Activated CD8-positive, alpha-beta T cell treated with anti-CD3 and anti-CD28 coated beads for 36 hours (primary cell): ENCODE results near the gene MT3. TPM values are rescaled to one million over a fixed set of nuclear protein-coding genes. Genes with fewer than 3 reads are reported as not detected.

Experiments used
- ATAC-seq: fragments of 200-7000 bp; cut with Tn5 transposase; one replicate; pipeline ENCODE4 v1.10.0; 2021; ENCODE audit warnings: mild to moderate bottlenecking, moderate library complexity
- CTCF ChIA-PET: fragments of 350-600 bp; sonication (Branson Sonifier 250); formaldehyde crosslinking; loops from one replicate; lab custom pipeline; 2021; ENCODE audit warnings: antibody characterized with exemption; lab: Charles Lee
- POLR2A ChIA-PET: fragments of 350-600 bp; sonication (Branson Sonifier 250); formaldehyde crosslinking; loops from one replicate; lab custom pipeline; 2021; ENCODE audit warnings: antibody characterized with exemption; lab: Charles Lee
- DNase-seq: peaks from one replicate; pipeline ENCODE4 v3.0.0-alpha.2; 2020
- H3K27ac Mint-ChIP-seq: one replicate; pipeline ENCODE4 v1.8.0; 2021; ENCODE audit warnings: mild to moderate bottlenecking, mixed read lengths
- H3K27me3 Mint-ChIP-seq: one replicate; pipeline ENCODE4 v1.8.0; 2021; ENCODE audit warnings: mixed read lengths
- H3K36me3 Mint-ChIP-seq: one replicate; pipeline ENCODE4 v1.8.0; 2021; ENCODE audit warnings: low read depth, mixed read lengths
- H3K4me1 Mint-ChIP-seq: one replicate; pipeline ENCODE4 v1.8.0; 2021; ENCODE audit warnings: low read depth, mixed read lengths
- H3K4me3 Mint-ChIP-seq: one replicate; pipeline ENCODE4 v1.8.0; 2021; ENCODE audit warnings: mild to moderate bottlenecking, moderate library complexity, mixed read lengths
- H3K9me3 Mint-ChIP-seq: one replicate; pipeline ENCODE4 v1.8.0; 2021; ENCODE audit warnings: mixed read lengths
- intact Hi-C: fragments of 100-400 bp; cut with micrococcal nuclease; formaldehyde crosslinking; loops from one replicate; pipeline ENCODE4 v1.10.0; 2022
- total RNA-seq, 2 experiments: library from RNA; stranded (reverse); gene quantifications; one replicate each; pipeline ENCODE4 v1.2.3, GENCODE V29; 2021
- TF ChIP-seq, protein P1 (sequence below): fragments of 200-600 bp; IDR thresholded peaks from one replicate; pipeline ENCODE4 v1.8.0; 2022; ENCODE audit warnings: antibody characterized with exemption, mild to moderate bottlenecking

MT3 gene
- total RNA-seq, 2 experiments from 2014 or later = 30.7 to 33.6 TPM

DNA sequence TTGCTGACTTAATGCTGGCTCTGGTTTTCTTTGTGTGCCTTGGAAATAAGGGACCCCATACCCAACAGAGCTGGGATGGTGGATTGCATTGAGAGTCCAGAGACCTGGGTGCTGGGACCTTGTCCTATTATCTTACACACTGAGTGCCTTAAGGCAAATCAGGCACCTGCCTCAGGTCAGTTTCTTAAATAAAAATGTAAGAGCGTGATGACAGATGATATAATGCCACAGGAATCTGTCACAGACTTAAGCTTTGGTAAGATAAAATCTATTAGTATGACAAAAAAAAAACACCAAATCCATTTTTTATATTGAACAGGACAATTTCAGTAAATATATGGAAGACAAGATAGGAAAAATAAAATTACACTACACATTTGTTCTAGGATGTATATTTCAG, 50.7 kb downstream of the MT3 start:
- TF ChIP-seq, protein P1, sequence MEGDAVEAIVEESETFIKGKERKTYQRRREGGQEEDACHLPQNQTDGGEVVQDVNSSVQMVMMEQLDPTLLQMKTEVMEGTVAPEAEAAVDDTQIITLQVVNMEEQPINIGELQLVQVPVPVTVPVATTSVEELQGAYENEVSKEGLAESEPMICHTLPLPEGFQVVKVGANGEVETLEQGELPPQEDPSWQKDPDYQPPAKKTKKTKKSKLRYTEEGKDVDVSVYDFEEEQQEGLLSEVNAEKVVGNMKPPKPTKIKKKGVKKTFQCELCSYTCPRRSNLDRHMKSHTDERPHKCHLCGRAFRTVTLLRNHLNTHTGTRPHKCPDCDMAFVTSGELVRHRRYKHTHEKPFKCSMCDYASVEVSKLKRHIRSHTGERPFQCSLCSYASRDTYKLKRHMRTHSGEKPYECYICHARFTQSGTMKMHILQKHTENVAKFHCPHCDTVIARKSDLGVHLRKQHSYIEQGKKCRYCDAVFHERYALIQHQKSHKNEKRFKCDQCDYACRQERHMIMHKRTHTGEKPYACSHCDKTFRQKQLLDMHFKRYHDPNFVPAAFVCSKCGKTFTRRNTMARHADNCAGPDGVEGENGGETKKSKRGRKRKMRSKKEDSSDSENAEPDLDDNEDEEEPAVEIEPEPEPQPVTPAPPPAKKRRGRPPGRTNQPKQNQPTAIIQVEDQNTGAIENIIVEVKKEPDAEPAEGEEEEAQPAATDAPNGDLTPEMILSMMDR = no peak
- intact Hi-C loops = no loop called here
- Mint-ChIP-seq H3K4me3 (no peak overlapping the region), H3K9me3 (no peaks in the 10 kb centered on the region), H3K27ac (no peak overlapping the region), H3K27me3 (peaks cover 55% of the 10 kb centered on the region), H3K36me3 (no peaks in the 10 kb centered on the region), H3K4me1 (peaks cover 29% of the 10 kb centered on the region)
- ATAC-seq = no peak
- CTCF ChIA-PET = interaction anchor here (1.0 to 1.9 kb wide), 3 partner anchors 62 to 64 kb away, joined by 3 to 5 read pairs (median 4); no protein-coding TSS in a partner anchor
- no peak for DNase-seq
- POLR2A ChIA-PET = interaction anchor here (1.1 to 1.3 kb wide), 2 partner anchors 14 to 49 kb away, joined by 3 to 5 read pairs; partner anchors contain the start of gene MT1E

Other genes with a start within 250 kb of the MT3 start
- 10 to 100 TPM; 35.9 to 41.6 TPM for gene AMFR, start 164.0 kb upstream of the MT3 start, total RNA-seq
- gene NUDT21, start 138.2 kb upstream of the MT3 start, total RNA-seq = 100 to 1,000 TPM; 296 to 306 TPM
- gene OGFOD1, start 138.0 kb upstream of the MT3 start, total RNA-seq = 10 to 100 TPM; 51.0 to 59.2 TPM
- 10 to 100 TPM; 16.1 to 17.6 TPM for gene BBS2, start 69.5 kb upstream of the MT3 start, total RNA-seq
- not detected for gene MT4, start 24.5 kb upstream of the MT3 start, total RNA-seq
- gene MT2A, start 19.1 kb downstream of the MT3 start, total RNA-seq = 100 to 1,000 TPM; 141 to 144 TPM
- gene MT1E, start 36.3 kb downstream of the MT3 start, total RNA-seq = 10 to 100 TPM; 22.1 to 23.3 TPM
- gene MT1M, start 43.1 kb downstream of the MT3 start, total RNA-seq = not detected
- gene MT1A, start 49.1 kb downstream of the MT3 start, total RNA-seq = not detected
- gene MT1B, start 62.4 kb downstream of the MT3 start, total RNA-seq = not detected
- 1 to 10 TPM; 7.7 to 9.0 TPM for gene MT1F, start 68.4 kb downstream of the MT3 start, total RNA-seq
- 10 to 100 TPM; 35.9 to 39.0 TPM for gene MT1G, start 78.5 kb downstream of the MT3 start, total RNA-seq
- 1 to 10 TPM; 2.3 to 2.7 TPM for gene MT1H, start 80.3 kb downstream of the MT3 start, total RNA-seq
- gene MT1X, start 92.9 kb downstream of the MT3 start, total RNA-seq = 10 to 100 TPM; 52.5 to 54.2 TPM
- gene NUP93, start 140.6 kb downstream of the MT3 start, total RNA-seq = 100 to 1,000 TPM; 171 to 191 TPM